ENCODE measurements around the gene MYO5B. TPM values are rescaled to one million over a fixed set of nuclear protein-coding genes. Genes with fewer than 3 reads are reported as not detected.

Gene MYO5B
- total and polyA plus RNA-seq, 4 donors = 5.4 to 23.4 (median 11.4) TPM

- peaks cover 10 to 33% (median 23%) of the 10 kb centered on the region in 4 donors for H3K4me1 ChIP-seq (ENCODE audit: control insufficient read depth in 4 of 4, insufficient read depth in 4 of 4, low read length in 3 of 4)
- no peak for DNase-seq (ENCODE audit: low spot score)
- no peak overlapping the region for H3K4me3 ChIP-seq (ENCODE audit: low read depth in 1 of 3, low read length in 3 of 3)
- no peak overlapping the region for H3K27ac ChIP-seq (ENCODE audit: low read depth in 1 of 2, low read length in 2 of 2)
- H3K9me3 ChIP-seq (ENCODE audit: control insufficient read depth in 4 of 4, low read length in 3 of 4) = no peaks in the 10 kb centered on the region
- TF ChIP-seq HNF4A (conservative IDR thresholded peaks at IDR 0.05) = no peak
- H3K27me3 ChIP-seq (ENCODE audit: control insufficient read depth in 4 of 4, insufficient read depth in 4 of 4, low read length in 3 of 4) = no peaks in the 10 kb centered on the region
- WGBS = 83% methylated on average over 1 of the region's 1 CpG
- H3K9ac ChIP-seq (ENCODE audit: low read depth in 1 of 2, low read length in 2 of 2) = no peak overlapping the region
- H3K36me3 ChIP-seq (ENCODE audit: control insufficient read depth in 4 of 4, insufficient read depth in 3 of 4, low read depth in 1 of 4, low read length in 3 of 4) = no peaks in the 10 kb centered on the region
Measured at GRCh38 chr18:49971462-49971861, 223.5 kb downstream of the MYO5B start.

GRCh38 chr18:49970319-49970718 is 224.6 kb downstream of the MYO5B start:
- 98% methylated on average over 4 of the region's 4 CpGs for WGBS
- peaks cover 10 to 38% (median 27%) of the 10 kb centered on the region in 4 donors for H3K4me1 ChIP-seq (ENCODE audit: control insufficient read depth in 4 of 4, insufficient read depth in 4 of 4, low read length in 3 of 4)
- no peak overlapping the region for H3K27ac ChIP-seq (ENCODE audit: low read depth in 1 of 2, low read length in 2 of 2)
- H3K9me3 ChIP-seq (ENCODE audit: control insufficient read depth in 4 of 4, low read length in 3 of 4) = no peaks in the 10 kb centered on the region
- no peak overlapping the region for H3K9ac ChIP-seq (ENCODE audit: low read depth in 1 of 2, low read length in 2 of 2)
- no peak overlapping the region for H3K4me3 ChIP-seq (ENCODE audit: low read depth in 1 of 3, low read length in 3 of 3)
- TF ChIP-seq GABPA (IDR thresholded peaks at IDR 0.05 in 1 of 2, conservative IDR thresholded peaks at IDR 0.05 in 1 of 2) (no peak), TAF1 (conservative IDR thresholded peaks at IDR 0.05) (no peak), JUND (IDR thresholded peaks at IDR 0.05) (no peak), SP1 (IDR thresholded peaks at IDR 0.05) (no peak), RXRA (IDR thresholded peaks at IDR 0.05) (no peak), HNF4A (conservative IDR thresholded peaks at IDR 0.05) (no peak), NR2F2 (IDR thresholded peaks at IDR 0.05) (no peak), REST (IDR thresholded peaks at IDR 0.05) (no peak), FOXA1 (IDR thresholded peaks at IDR 0.05) (no peak), FOXA2 (IDR thresholded peaks at IDR 0.05) (no peak), EGR1 (IDR thresholded peaks at IDR 0.05; ENCODE audit: low read depth in 2 of 2) (no peak), HNF4G (IDR thresholded peaks at IDR 0.05) (no peak), RAD21 (IDR thresholded peaks at IDR 0.05) (no peak), YY1 (IDR thresholded peaks at IDR 0.05) (no peak), ATF3 (IDR thresholded peaks at IDR 0.05) (no peak)
- TF ChIP-seq, protein P1, sequence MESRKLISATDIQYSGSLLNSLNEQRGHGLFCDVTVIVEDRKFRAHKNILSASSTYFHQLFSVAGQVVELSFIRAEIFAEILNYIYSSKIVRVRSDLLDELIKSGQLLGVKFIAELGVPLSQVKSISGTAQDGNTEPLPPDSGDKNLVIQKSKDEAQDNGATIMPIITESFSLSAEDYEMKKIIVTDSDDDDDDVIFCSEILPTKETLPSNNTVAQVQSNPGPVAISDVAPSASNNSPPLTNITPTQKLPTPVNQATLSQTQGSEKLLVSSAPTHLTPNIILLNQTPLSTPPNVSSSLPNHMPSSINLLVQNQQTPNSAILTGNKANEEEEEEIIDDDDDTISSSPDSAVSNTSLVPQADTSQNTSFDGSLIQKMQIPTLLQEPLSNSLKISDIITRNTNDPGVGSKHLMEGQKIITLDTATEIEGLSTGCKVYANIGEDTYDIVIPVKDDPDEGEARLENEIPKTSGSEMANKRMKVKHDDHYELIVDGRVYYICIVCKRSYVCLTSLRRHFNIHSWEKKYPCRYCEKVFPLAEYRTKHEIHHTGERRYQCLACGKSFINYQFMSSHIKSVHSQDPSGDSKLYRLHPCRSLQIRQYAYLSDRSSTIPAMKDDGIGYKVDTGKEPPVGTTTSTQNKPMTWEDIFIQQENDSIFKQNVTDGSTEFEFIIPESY (IDR thresholded peaks at IDR 0.05) = no peak
- TF ChIP-seq, protein P2, sequence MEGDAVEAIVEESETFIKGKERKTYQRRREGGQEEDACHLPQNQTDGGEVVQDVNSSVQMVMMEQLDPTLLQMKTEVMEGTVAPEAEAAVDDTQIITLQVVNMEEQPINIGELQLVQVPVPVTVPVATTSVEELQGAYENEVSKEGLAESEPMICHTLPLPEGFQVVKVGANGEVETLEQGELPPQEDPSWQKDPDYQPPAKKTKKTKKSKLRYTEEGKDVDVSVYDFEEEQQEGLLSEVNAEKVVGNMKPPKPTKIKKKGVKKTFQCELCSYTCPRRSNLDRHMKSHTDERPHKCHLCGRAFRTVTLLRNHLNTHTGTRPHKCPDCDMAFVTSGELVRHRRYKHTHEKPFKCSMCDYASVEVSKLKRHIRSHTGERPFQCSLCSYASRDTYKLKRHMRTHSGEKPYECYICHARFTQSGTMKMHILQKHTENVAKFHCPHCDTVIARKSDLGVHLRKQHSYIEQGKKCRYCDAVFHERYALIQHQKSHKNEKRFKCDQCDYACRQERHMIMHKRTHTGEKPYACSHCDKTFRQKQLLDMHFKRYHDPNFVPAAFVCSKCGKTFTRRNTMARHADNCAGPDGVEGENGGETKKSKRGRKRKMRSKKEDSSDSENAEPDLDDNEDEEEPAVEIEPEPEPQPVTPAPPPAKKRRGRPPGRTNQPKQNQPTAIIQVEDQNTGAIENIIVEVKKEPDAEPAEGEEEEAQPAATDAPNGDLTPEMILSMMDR (IDR thresholded peaks at IDR 0.05; ENCODE audit: low read depth, low read length, missing input control) = no peak
- TF ChIP-seq, protein P3, sequence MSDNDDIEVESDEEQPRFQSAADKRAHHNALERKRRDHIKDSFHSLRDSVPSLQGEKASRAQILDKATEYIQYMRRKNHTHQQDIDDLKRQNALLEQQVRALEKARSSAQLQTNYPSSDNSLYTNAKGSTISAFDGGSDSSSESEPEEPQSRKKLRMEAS (IDR thresholded peaks at IDR 0.05) = no peak
- DNase-seq (ENCODE audit: low spot score) = no peak
- H3K36me3 ChIP-seq (ENCODE audit: control insufficient read depth in 4 of 4, insufficient read depth in 3 of 4, low read depth in 1 of 4, low read length in 3 of 4) = no peaks in the 10 kb centered on the region
- H3K27me3 ChIP-seq (ENCODE audit: control insufficient read depth in 4 of 4, insufficient read depth in 4 of 4, low read length in 3 of 4) = no peaks in the 10 kb centered on the region

Measured in liver (tissue), 9 donors.